ENCODE data around the gene LGALS4.
"Not testable (repeated sequence)": the region's sequence is repeated elsewhere in the genome, so short reads cannot be mapped to it uniquely, and the experiment has no call there.

The LGALS4 gene

GRCh38 chr19:38812841-38813320 is at the start of gene LGALS4:
LGALS4 (minus strand) TSS chr19:38812945; CDS start chr19:38812886, 59 bp downstream.
- no peak for DNase-seq (ENCODE audit: low read depth in 2 of 3, low spot score in 1 of 3)

GRCh38 chr19:38861368-38861767 is 48.6 kb upstream of the LGALS4 start:
- no peak for DNase-seq (ENCODE audit: low read depth in 2 of 3, low spot score in 1 of 3)

- DNase-seq (ENCODE audit: low read depth in 2 of 3, low spot score in 1 of 3), result not testable (repeated sequence)
Observed at GRCh38 chr19:38859631-38860204, 47.0 kb upstream of the LGALS4 start.

GRCh38 chr19:38856813-38857212 is 44.1 kb upstream of the LGALS4 start:
- DNase-seq (ENCODE audit: low read depth in 2 of 3, low spot score in 1 of 3), result no peak

GRCh38 chr19:38855751-38856150 is 43.0 kb upstream of the LGALS4 start:
- not testable (repeated sequence) for DNase-seq (ENCODE audit: low read depth in 2 of 3, low spot score in 1 of 3)

- not testable (repeated sequence) for DNase-seq (ENCODE audit: low read depth in 2 of 3, low spot score in 1 of 3)
Observed at GRCh38 chr19:38854961-38855360, 42.2 kb upstream of the LGALS4 start.

GRCh38 chr19:38853214-38853613 is 40.5 kb upstream of the LGALS4 start:
- DNase-seq (ENCODE audit: low read depth in 2 of 3, low spot score in 1 of 3), result no peak

GRCh38 chr19:38852231-38853044 is 39.7 kb upstream of the LGALS4 start:
- peak; percentile 44 to 52 (median 46) for DNase-seq (ENCODE audit: low read depth in 2 of 3, low spot score in 1 of 3)

GRCh38 chr19:38851622-38852230 is 39.0 kb upstream of the LGALS4 start:
- peak; percentile 83 to 92 (median 86) for DNase-seq (ENCODE audit: low read depth in 2 of 3, low spot score in 1 of 3)

GRCh38 chr19:38850976-38851621 is 38.4 kb upstream of the LGALS4 start:
- DNase-seq (ENCODE audit: low read depth in 2 of 3, low spot score in 1 of 3), result no peak

- peak in 2 of 3 donors; percentile 96 to 99 for DNase-seq (ENCODE audit: low read depth in 2 of 3, low spot score in 1 of 3)
Observed at GRCh38 chr19:38850436-38850975, 37.8 kb upstream of the LGALS4 start.

- peak; percentile 99 for DNase-seq (ENCODE audit: low read depth in 2 of 3, low spot score in 1 of 3)
Observed at GRCh38 chr19:38849860-38850435, 37.2 kb upstream of the LGALS4 start, which contains the start of gene HNRNPL. HNRNPL (minus strand) TSS chr19:38849986; CDS start chr19:38849966, 20 bp downstream.

- DNase-seq (ENCODE audit: low read depth in 2 of 3, low spot score in 1 of 3), result peak; percentile 97 to 99 (median 97)
Observed at GRCh38 chr19:38849147-38849859, 36.6 kb upstream of the LGALS4 start.

GRCh38 chr19:38848299-38849146 is 35.8 kb upstream of the LGALS4 start:
- DNase-seq (ENCODE audit: low read depth in 2 of 3, low spot score in 1 of 3), result no peak

GRCh38 chr19:38846097-38846496 is 33.4 kb upstream of the LGALS4 start:
- no peak for DNase-seq (ENCODE audit: low read depth in 2 of 3, low spot score in 1 of 3)

GRCh38 chr19:38845374-38846024 is 32.8 kb upstream of the LGALS4 start:
- no peak for DNase-seq (ENCODE audit: low read depth in 2 of 3, low spot score in 1 of 3)

GRCh38 chr19:38844093-38844686 is 31.4 kb upstream of the LGALS4 start:
- DNase-seq (ENCODE audit: low read depth in 2 of 3, low spot score in 1 of 3), result no peak

- DNase-seq (ENCODE audit: low read depth in 2 of 3, low spot score in 1 of 3), result no peak
Observed at GRCh38 chr19:38843175-38843758, 30.5 kb upstream of the LGALS4 start.
